ENCODE data around the gene INSL3. TPM values are rescaled to one million over a fixed set of nuclear protein-coding genes. Genes with fewer than 3 reads are reported as not detected.

The INSL3 gene
- total RNA-seq, 1 donor from 2014 or later: not detected

DNA sequence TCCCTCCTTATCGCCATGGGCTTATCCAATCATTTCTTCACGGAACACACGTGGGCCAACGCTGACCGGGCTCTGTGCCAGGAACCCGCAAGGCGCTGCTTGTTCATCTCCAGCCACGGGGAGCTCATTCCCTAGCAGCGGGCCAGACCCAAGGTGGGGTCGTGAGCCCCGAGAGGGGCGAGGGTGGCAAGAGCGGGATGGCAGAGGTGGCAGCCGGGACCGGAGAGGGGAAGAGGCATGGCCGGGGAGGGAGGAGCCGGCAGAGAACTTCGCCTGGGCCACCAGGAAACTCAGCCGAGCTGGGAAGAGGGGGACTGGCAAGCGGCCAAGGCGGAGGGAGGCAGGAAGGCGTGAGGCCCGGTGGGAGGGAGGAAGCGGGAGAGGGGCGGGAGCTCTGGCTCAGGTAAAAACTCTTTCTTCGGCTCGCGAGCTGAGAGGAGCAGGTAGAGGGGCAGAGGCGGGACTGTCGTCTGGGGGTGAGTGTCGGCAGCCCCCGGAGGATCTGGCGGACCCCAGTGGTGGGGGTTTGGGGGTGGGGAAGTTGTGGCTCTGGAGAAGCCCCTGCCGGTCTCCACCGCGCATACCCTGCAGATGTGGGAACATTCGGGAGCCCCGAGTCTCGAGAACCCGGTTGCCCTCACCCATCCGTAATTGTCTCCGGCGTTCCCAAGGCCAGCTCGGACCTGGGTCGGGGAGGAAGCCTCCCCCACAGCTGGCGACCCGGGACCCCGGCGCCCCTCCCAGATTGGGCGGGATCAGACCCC is 26.4 kb downstream of the INSL3 start, which contains the start of gene B3GNT3:
B3GNT3 (plus strand) TSS at position 408 of the 764 bp plus-strand sequence. CDS start 12,670 bp downstream, outside the sequence.
- H3K4me3 ChIP-seq (ENCODE audit: low read depth, low read length): peak within 1 kb of the TSS; percentile 30
- peaks cover 15% of the 10 kb centered on the region for H3K27me3 ChIP-seq (ENCODE audit: control insufficient read depth, insufficient read depth, low read length)
- TF ChIP-seq CTCF (IDR thresholded peaks at IDR 0.05; ENCODE audit: insufficient read depth, low read length, poor library complexity, severe bottlenecking): no peak
- no peaks in the 10 kb centered on the region for H3K36me3 ChIP-seq (ENCODE audit: control insufficient read depth, insufficient read depth, low read length)
- no peak for DNase-seq (ENCODE audit: low read depth)

- TF ChIP-seq CTCF (IDR thresholded peaks at IDR 0.05; ENCODE audit: insufficient read depth, low read length, poor library complexity, severe bottlenecking): no peak
- H3K4me3 ChIP-seq (ENCODE audit: low read depth, low read length): no peak overlapping the region
- peaks cover 15% of the 10 kb centered on the region for H3K27me3 ChIP-seq (ENCODE audit: control insufficient read depth, insufficient read depth, low read length)
- no peaks in the 10 kb centered on the region for H3K36me3 ChIP-seq (ENCODE audit: control insufficient read depth, insufficient read depth, low read length)
- no peak for DNase-seq (ENCODE audit: low read depth)
Observed at GRCh38 chr19:17794412-17794730, 26.9 kb downstream of the INSL3 start.

DNA sequence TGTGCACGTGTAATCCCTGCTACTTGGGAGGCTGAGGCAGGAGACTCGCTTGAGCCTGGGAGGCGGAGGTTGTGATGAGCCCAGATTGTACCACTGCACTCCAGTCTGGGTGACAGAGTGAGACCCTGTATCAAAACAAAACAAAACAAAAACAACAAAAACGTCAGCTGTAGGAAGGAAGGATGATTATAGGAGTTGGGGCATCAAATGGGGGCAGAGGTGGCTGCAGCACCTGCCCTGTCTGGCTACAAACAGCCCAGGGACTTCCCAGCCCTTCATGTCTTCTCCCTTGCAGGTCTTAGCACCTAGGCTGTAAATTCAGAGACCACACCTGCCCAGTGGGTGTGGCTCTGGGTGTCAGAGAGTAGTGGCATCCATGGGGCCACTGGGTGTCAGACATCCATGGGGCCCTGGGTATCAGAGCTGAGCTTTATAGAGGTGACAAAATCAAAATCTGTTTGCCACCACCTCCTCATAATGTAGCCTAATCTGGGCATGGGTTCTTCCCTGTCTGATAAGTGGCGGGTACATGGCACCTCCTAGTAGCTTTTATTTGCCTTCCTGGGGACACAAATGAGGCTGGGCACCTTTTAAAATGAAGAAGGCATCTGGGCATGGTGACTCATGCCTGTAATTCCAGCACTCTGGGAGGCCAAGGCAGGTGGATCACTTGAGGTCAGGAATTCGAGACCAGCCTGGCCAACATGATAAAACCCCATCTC is 31.1 kb downstream of the INSL3 start:
- H3K36me3 ChIP-seq (ENCODE audit: control insufficient read depth, insufficient read depth, low read length): no peaks in the 10 kb centered on the region
- DNase-seq (ENCODE audit: low read depth): no peak

GRCh38 chr19:17788632-17789031 is 32.7 kb downstream of the INSL3 start:
- H3K36me3 ChIP-seq (ENCODE audit: control insufficient read depth, insufficient read depth, low read length): no peaks in the 10 kb centered on the region
- no peak for TF ChIP-seq CTCF (IDR thresholded peaks at IDR 0.05; ENCODE audit: insufficient read depth, low read length, poor library complexity, severe bottlenecking)
- H3K27me3 ChIP-seq (ENCODE audit: control insufficient read depth, insufficient read depth, low read length): no peaks in the 10 kb centered on the region
- no peak overlapping the region for H3K4me3 ChIP-seq (ENCODE audit: low read depth, low read length)
- no peak for DNase-seq (ENCODE audit: low read depth)

More for the DNA sequence above, 31.1 kb downstream of the INSL3 start:
- Histone ChIP-seq H3K4me3 (ENCODE audit: low read depth, low read length) (no peak overlapping the region), H3K27me3 (ENCODE audit: control insufficient read depth, insufficient read depth, low read length) (peaks cover 9% of the 10 kb centered on the region)
- TF ChIP-seq CTCF (IDR thresholded peaks at IDR 0.05; ENCODE audit: insufficient read depth, low read length, poor library complexity, severe bottlenecking): no peak

- Histone ChIP-seq H3K4me3 (ENCODE audit: low read depth, low read length) (no peak overlapping the region), H3K36me3 (ENCODE audit: control insufficient read depth, insufficient read depth, low read length) (no peaks in the 10 kb centered on the region), H3K27me3 (ENCODE audit: control insufficient read depth, insufficient read depth, low read length) (no peaks in the 10 kb centered on the region)
- no peak for TF ChIP-seq CTCF (IDR thresholded peaks at IDR 0.05; ENCODE audit: insufficient read depth, low read length, poor library complexity, severe bottlenecking)
- DNase-seq (ENCODE audit: low read depth): no peak
Observed at GRCh38 chr19:17787274-17787913, 33.9 kb downstream of the INSL3 start.
